HUDEP-2 (cell line): Measurements from ENCODE around the gene CMIP.
"Not testable (repeated sequence)": the region's sequence is repeated elsewhere in the genome, so short reads cannot be mapped to it uniquely, and the experiment has no call there.

Experiments
- DNase-seq, 76 experiments: peaks; one replicate each; lab custom pipeline; 2025; ENCODE audit not compliant: unreplicated experiment in 76 of 76; lab: John Stamatoyannopoulos, UW

Gene CMIP

DNA sequence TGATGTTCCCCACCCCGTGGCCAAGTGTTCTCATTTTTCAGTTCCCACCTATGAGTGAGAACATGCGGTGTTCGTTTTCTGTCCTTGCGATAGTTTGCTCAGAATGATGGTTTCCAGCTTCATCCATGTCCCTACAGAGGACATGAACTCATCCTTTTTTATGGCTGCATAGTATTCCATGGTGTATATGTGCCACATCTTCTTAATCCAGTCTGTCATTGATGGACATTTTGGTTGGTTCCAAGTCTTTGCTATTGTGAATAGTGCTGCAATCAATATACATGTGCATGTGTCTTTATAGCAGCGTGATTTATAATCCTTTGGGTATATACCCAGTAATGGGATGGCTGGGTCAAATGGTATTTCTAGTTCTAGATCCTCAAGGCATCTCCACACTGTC is 244.2 kb downstream of the CMIP start:
- DNase-seq: not testable (repeated sequence)

DNA sequence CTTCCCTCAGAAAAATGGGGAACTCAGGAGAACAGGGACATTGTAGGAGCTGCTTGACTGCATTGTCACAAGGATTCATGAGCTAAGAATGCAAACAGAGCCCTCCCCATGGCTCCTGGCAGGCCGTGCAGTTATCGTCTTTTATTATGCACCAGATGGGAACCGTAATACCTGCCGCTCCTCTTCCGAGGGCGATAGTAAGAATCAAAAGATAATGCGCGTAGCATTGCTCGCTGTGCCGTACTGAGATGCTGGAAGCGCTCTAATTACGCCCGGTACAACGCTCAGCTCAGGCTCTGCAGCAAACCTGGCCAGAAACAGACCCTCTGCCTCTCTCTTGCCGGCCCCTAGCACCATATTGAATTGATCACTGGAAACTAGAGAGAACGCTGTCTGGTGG is 247.4 kb downstream of the CMIP start:
- no peak for DNase-seq

DNA sequence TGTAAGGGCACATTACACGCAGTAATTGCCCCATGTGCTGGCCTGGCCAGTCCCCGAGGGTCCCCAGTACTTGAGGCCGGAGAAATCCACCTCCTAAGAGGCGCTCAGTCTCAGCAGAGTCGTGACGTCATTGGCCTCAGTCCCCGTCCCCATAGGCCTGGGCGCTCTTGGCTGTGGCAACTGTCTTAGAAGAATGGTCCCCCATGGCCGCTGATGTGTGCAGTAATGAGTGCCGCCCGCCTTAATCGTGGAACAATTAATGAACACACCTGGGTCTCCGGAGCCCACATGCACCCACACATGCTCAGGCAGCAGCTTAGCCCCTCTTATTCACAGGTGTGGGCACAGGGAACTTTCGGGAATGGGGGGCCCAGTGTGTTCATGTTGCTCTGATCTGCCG is 248.0 kb downstream of the CMIP start:
- no peak for DNase-seq

DNA sequence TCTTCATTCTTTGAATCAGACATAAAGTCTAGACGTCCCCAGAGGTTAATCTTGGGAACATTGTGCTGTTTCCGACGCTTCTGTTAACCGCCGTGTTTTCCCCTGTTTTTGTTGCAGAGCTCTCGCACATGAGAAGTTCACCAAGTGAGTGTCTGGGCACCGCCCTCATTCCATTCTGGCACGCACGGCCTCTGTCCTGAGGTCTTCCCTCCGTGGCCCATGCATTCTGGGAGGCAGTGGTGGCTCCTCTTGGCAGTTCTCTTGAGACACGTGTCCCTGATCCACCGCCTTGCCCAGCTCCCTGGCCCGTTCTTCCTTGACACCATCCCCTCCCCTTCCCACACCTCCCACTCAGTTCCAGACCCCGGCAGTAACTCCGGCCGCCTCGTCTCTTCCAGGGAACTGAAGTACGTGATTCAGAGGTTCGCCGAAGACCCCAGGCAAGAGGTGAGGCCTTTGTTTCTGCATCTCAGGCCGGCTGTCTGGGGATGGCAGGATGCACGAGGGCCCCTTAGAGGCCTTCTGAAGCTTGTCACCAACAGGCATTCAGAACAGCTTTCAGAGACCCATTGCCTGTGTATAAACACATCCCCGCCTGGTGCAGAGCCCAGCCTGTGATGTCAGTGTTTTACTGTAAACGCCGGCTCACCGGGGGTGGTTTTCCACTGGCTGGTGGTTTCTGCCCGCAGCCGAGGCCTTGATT is 248.6 kb downstream of the CMIP start:
- no peak for DNase-seq

DNA sequence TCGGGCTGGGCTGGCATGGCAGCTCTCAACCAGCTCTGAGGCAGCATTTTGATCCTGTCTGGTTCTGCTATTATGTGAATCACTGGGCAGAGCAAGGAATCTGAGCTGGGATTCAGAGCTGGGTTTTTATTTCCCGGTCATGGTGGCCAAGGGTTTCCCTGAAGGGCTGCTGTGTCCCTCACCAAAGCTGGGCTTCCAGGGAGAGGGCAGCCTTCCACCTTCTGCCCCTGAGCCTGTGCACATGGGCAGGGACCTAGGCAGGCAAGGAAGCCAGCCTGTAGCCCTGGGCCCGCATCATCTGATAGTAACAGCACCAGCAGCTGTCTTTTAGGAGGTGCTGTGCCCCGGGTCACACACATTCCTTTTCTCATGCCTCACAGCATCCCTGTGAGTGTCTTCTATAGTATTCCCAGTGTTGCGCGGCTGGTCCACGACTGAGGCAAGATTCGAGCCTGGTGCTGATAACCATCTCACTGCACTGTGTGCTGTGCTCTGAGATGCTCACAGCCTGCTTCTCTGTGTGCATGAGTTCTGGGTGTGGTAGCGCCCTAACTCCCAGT is 249.2 kb downstream of the CMIP start:
- no peak for DNase-seq

DNA sequence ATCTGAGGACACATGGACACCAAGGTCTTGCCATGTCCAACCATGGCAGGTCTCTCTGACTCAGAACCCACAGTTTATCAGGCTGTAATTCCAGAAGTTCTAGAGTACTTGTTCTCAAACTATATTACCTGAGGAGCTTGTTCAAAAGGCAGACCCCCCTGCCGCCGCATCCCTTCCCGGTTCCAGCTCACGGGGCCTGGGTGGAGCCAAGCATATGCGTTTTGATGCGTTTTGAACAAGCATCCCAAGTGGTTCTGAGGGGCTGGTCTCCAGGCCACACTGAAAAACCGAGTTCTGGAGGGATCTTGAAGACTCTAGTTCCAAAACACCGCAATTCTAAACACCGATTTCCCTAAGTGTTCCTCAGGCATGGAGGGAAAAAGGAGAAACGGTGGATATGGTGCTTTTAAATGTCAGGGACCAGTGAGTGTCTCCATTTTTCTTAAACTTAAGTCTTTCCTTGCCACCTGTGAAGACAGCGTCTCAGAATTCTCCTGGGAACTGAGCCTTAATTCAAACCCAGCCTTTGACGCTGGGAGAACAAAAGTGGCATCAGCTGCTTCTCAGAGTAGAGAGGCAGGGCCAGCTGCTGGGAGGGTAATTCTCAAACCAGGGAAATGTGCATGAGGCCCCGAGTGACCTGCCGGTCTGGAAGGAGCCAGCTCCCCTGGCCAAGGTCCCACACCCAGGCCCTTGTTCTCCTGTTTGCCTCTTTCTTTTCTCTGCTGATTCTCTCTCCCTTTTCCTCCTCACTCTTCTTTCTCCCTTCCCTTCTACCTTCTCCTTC is 250.1 kb downstream of the CMIP start:
- DNase-seq: no peak

DNA sequence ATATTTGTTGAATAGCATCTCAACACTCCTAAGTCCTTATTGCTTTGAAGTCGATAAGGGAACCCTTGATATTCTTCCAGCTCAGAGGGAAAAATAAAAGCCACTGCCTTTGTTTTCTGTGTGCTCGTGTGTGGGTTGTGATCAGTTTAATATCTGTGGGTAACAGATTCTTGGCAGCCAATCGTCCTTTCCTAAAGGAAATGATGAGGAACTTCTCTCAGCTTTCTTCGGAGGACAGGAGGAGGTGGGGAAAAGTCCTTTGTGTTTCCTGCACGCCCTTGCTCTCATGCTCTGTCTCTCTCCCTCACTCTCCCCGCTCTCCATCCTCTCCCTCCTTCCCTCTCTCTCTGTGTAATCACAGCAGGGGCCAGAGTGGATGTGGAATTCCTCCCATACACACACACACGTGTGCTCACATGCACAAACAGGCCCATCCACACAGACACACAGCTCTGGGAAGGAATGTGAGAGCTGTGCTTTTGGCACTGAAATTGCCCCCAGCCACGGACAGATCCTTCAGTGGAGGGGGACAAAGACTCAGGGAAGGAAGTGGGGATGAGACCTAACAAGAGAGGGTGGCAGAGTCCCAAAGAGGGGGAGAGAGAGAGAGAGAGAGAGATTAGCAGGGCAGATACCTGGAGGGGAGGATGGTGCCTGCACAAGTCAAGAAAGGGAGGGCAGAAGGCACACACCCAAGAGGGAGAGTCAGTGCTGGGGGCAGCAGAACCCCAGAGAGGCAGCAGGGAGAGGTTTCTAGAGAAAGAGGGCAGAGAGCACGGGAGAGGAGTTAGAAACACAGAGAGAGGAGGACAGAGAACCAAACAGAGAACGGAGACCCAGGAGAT is 250.9 kb downstream of the CMIP start:
- DNase-seq: peak in 37 of 76 experiments; percentile 5 to 66 (median 30)

DNA sequence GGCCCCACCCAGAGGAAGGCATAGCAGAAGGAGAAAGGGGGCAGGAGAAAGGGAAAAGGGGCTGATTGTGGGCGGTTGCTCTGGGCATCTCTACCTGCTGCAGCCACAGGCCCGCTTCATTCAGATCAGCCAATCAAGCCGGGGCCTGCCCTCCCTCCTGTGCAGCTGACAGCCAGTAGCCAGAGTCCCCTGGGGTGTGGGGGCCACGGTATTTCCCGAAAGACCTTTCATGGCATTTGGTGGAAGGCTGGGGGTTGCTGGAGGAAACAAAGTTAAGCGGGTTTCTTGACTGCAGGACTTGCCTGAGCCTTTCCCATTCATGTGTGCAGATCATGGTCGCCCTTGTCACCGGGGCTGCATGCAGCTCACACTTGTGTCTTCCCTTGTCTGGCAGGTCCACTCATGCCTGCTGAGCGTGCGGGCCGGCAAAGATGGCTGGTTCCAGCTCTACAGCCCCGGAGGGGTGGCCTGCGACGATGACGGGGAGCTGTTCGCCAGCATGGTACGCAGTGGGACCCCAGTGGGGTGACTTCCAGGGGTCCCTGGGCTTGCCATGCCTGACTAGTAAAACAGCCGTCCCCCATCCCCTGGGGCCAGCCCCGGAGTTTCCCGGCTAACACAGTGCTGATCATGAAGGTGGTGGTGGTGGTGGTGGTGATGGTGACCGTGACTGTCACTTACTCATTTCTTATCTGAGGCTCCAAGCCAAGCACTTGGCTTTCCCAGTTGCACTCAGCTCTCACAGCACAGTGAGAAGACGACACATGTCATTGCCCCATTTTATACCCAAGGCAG is 251.8 kb downstream of the CMIP start:
- peak in 67 of 76 experiments; percentile 15 to 79 (median 58) for DNase-seq

DNA sequence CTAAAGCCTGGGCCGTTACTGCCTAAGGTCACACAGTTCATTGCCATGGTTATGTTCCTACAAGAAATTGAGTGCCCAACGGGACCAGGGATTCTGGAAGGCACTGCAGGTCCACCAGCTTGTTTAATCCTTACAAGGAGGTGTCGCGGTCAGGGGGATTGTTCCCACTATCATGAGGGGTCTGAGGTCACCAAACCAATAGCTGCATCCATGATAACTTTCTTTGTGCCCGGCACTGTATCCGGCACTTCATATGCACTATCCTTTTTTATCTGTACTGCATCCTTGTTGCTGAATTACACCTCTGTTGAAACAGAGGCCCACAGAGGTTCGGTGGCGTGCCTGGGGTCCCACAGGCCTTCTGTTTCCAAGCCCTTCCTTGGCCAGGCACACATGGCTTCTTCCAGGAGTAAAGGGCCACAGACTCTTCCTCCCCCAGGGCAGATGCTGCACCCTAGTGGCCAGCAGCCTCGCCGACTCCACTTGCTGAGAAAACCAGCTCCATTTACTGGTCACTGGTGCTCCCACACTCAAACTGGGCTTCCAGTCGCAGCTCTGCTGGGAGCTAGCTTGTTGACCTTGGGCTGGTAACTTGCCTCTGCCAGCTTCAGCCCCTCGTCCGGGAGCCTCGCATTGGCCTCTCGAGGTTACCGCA is 252.5 kb downstream of the CMIP start:
- peak in 69 of 76 experiments; percentile 9 to 76 (median 56) for DNase-seq

DNA sequence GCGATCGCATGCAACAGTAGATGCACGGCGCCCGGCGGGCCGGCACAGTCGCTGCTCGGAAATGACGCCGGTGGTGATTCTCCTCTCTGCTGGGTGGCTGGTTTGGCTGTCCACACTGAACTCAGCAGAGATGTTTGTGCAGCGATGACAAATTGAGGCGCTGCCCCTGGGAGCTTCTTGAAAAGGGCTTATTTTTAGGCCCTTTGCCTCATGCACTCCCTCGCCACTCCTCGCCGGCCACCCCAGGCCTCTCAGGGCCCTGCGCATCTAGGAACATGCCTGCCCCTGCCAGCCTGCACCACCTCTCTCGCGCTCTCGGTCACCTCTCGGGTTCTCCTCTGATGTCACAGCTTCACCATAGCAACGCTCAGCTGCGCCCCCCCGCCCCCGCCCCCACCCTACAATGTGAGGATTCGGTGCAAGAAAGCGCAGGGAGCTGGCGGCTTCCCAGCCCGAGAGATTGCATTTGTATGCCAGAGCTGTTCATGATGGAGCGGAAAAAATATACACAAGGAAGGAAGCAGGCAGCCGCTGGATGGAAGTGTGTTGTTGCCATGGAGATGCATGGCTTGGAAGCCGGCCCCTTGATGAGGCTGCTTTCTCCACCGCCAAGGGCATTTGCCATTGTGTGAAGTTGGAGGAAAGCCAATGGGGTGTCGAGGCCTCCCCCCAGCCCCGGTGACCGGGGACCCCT is 253.2 kb downstream of the CMIP start:
- no peak for DNase-seq

DNA sequence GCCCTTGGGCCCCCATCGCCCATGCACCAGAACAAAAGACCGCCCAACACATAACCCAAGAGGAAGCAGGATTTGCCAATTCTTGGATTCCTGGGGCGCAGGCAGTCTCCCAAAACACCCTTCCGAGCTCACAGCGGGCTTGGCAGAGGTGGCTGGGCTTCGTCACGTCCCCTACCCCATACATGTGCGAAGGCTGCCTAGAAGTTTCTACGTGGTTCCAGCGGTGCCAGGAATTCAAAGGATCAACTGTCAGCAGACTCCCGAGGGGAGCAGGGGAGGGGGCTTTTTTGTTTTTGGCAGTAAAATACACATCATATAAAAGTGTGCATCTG is 253.7 kb downstream of the CMIP start:
- DNase-seq: no peak

DNA sequence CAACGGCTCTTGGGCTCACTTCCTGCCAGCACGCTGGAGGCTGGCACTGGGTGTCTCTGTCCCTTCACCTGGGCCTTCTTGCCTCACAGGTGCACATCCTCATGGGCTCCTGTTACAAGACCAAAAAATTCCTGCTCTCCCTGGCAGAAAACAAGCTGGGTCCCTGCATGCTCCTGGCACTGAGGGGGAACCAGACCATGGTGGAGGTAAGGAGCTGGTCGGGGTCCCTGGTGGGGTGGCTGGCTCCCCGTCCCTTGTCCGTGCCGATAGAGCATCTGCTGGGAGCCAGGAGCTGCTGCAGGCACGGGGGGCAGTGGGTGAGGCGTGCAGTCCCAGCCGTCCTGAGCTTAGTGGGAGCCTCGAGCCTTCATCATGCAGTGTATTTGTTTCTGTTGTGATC is 255.0 kb downstream of the CMIP start:
- no peak for DNase-seq

DNA sequence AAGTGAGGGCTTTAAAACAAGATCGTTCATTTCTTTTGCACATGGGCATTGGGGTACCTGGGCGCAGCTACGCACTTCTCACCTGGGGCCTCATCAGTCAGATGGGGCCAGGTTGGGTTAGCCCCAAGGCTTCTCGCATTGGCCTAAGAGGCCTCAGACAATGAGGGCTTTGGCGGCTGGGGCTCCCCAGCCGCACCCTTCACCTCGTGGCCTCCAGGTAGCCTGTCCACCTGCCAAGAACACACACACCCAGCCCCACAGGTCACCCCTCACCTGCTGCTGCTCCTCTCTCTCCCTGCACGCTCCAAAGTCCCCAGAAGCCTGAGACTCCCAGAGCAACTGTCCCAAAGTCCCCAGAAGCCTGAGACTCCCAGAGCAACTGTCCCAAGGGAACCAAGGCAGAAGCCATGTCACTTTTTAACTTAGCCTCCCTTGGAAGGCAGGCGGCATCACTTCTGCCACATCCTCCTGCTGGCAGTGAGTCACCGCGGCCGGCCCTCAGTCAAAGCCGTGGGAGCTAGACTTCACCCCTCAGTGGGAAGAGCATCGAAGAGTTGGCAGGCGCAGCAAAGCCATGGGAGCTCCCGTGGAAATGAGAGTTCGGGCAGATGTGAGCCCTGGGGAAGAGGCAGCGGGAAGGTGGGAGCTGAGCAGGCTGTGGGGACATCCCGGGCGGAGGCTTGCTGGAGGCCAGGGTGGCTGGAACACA is 255.6 kb downstream of the CMIP start:
- DNase-seq: no peak

DNA sequence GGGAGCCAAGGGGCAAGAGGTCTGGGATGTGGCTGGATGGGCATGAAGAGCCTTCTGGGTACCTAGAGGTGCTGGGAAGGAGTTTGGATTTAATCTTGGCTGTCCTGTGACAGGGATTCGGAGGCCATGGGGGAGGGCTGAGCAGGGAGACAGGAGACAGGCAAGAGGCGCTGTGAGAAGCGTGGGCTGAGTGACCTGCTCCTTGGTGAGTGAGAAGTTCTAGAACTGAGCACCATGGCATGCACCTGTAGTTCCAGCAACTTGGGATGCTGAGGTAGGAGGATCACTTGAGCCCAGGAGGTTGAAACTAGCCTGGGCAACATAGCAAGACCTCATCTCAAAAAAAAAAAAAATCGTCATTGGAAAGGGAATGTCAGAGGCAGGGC is 256.2 kb downstream of the CMIP start:
- no peak for DNase-seq

DNA sequence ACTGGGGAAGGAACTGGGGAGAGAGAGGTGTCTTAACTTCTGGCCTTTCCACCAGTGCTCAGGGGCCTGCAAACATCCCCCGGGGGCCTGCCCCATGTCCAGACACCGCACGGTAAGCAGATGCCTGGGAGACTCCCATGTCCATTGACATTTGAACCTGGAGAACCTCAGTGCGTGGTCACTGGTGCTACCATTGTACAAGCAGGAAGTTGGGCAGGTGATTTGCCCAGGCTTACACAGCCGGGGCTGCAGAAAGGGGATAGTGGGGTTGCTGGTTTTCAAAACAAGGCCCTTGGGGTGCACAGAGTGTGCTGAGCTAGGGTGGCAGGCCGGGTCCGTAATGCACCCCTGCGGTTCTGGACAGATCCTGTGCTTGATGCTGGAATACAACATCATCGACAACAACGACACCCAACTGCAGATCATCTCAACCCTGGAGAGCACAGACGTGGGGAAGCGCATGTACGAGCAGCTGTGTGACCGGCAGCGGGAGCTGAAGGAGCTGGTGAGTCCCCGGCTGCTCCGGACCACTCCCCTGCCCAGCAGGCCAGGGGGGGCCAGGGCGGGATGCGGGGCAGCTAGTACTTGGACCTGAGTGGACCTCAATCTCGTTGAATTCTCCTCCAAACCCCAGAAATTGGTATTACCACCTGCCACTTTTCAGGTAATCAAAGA is 256.8 kb downstream of the CMIP start:
- no peak for DNase-seq

DNA sequence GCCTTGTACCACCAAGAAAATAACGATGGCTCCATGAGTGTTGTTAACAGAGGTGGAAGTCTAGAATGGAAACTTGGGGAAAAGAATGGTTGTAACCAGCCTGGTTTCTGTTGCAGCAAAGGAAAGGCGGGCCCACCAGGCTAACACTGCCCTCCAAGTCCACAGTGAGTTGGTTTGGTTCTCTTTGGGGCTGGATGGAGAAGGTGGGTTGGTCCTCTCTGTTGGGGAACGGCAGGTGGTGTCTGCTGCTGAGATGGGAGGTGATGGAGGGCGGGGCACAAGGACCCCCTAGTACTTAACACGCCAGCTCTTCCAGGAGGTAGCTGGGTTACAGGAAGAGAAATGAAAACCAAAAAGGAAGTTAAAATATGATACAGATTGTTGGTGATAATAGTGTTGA is 257.9 kb downstream of the CMIP start:
- no peak for DNase-seq

DNA sequence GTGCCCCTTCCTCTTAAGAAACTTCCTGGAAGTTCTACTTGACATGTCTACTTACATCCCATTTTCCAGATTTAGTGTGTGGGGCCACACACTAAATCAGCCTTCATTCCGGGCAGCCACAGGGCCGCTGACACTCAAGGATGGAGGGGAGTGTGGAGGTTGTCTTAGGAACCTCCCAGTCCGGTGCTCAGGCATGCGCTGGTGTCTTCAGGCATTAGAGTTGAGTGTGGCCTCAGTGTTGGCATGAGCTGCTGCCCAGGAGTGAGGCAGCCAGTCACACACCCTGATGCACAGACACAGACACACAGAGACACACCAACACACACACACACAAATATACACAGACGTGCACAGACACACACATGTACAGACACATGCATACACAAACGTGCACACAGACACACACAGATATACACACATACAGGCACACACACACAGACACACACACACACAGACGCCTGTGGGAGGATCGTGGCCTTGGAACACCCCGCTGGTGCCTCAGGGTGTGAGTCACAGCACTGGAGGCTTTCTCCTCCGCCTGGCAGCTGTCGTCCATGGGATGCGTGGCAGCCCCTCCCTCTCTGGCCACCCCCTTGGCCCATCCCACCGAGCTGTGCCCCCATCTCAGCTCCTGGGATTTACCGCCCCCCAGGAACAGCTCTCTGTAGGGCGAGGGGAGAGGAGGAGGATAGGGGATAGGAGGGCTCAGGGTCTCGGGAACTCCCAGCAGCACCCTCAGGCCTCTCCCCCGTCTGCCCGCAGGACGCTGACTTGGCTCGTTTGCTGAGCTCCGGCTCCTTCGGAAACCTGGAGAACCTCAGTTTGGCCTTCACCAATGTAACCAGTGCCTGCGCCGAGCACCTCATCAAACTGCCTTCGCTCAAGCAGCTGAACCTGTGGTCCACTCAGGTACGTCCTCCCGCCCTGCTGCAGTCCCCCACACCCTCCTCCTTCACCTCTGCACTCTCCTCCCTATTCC is 258.9 kb downstream of the CMIP start:
- peak in 2 of 76 experiments; percentile 5 to 10 for DNase-seq
